BE2C (cell line): ENCODE data around the gene SHB.
"Not testable (repeated sequence)": the region's sequence is repeated elsewhere in the genome, so short reads cannot be mapped to it uniquely, and the experiment has no call there.

Experiments used
- DNase-seq: peaks from one replicate; pipeline ENCODE4 v3.0.0-alpha.2; 2020
- H3K27me3 ChIP-seq: fragments of 250-450 bp; sonication (Bioruptor Pico); 2 replicates; pipeline ENCODE4 v1.5.1; 2020; ENCODE audit warnings: mild to moderate bottlenecking
- H3K36me3 ChIP-seq: fragments of 250-450 bp; sonication (Bioruptor Pico); 2 replicates; pipeline ENCODE4 v1.5.1; 2020; ENCODE audit warnings: mild to moderate bottlenecking
- H3K4me1 ChIP-seq: fragments of 250-450 bp; sonication (Bioruptor Pico); 2 replicates; pipeline ENCODE4 v1.5.1; 2020
- H3K4me3 ChIP-seq: 2 replicates; pipeline ENCODE4 v1.5.1; 2011; ENCODE audit warnings: low read depth, low read length
- H3K9me3 ChIP-seq: fragments of 250-450 bp; sonication (Bioruptor Pico); 2 replicates; pipeline ENCODE4 v1.5.1; 2020
- CTCF ChIP-seq: IDR thresholded peaks from 2 replicates; pipeline ENCODE4 v1.5.1; 2012; ENCODE audit warnings: mild to moderate bottlenecking, low read depth, low read length

Gene SHB

GRCh38 chr9:37967761-37968080 lies 101.3 kb downstream of the SHB start:
- H3K9me3 ChIP-seq, result no peaks in the 10 kb centered on the region
- peaks cover 4% of the 10 kb centered on the region; the same call in 1 of the 2 replicates for H3K4me1 ChIP-seq
- no peaks in the 10 kb centered on the region for H3K27me3 ChIP-seq
- DNase-seq, result no peak
- no peak for TF ChIP-seq CTCF
- no peak overlapping the region for H3K4me3 ChIP-seq
- H3K36me3 ChIP-seq, result peaks cover 10% of the 10 kb centered on the region

- no peak for TF ChIP-seq CTCF
- peaks cover 7% of the 10 kb centered on the region for H3K36me3 ChIP-seq
- DNase-seq, result no peak
- H3K4me1 ChIP-seq, result no peaks in the 10 kb centered on the region; the same call in 1 of the 2 replicates
- H3K4me3 ChIP-seq, result no peak overlapping the region
- H3K27me3 ChIP-seq, result no peaks in the 10 kb centered on the region
- no peaks in the 10 kb centered on the region for H3K9me3 ChIP-seq
Observed at GRCh38 chr9:37967014-37967760, 101.8 kb downstream of the SHB start.

DNA sequence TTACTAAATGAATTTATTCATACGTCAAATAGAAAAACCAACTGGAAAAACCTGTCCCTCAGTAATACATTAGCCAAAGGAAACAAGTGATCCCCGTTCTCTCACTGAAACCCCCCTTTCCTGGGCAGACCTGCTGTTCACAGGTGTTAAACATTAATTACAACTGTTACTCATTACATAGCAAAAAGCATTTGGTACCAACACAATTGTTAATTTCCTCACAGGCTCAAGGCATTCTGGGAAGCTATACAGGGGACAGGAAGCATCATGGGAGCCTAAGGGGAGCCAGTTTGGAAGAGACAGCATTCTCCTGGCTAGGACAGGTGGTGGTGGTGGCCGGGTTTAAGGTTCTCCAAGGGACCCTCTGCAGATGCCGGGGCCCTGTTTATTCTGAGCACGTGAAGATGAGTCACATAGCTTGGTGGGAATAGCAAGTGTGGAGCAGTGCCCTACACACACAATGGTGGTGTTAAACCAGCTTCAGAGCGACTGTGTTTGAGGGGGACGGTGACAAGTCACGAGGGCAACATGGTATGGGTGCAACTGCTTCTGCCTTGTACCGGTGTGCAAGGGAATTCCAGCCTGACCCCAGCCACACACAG lies 102.5 kb downstream of the SHB start:
- H3K4me3 ChIP-seq, result no peak overlapping the region
- H3K4me1 ChIP-seq, result no peaks in the 10 kb centered on the region
- peaks cover 4% of the 10 kb centered on the region for H3K36me3 ChIP-seq
- no peak for DNase-seq
- TF ChIP-seq CTCF, result no peak
- no peaks in the 10 kb centered on the region for H3K9me3 ChIP-seq
- no peaks in the 10 kb centered on the region for H3K27me3 ChIP-seq

- H3K9me3 ChIP-seq, H3K27me3 ChIP-seq, DNase-seq, H3K4me1 ChIP-seq, H3K36me3 ChIP-seq, H3K4me3 ChIP-seq: not testable (repeated sequence)
Observed at GRCh38 chr9:37965676-37966345, 103.2 kb downstream of the SHB start.

DNA sequence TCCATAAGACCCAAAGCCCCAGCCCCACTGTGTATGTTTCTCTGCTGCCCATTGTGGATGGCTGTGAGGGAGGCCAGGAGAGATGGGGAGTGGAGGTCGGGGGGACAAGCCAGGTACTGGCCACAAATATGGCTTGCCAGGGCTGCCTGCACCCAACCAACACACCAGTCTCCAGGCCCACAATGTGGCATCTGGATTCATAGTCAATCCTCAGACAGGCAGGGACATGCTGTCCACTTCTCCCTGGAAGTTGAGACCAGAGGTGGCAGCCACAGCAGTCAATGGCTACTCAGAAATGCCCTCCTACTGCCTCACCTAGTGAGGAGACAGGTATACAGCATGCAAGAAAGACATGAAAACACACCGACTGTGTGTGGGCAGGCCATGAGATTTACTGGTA lies 103.9 kb downstream of the SHB start:
- H3K36me3 ChIP-seq, result no peaks in the 10 kb centered on the region
- H3K4me3 ChIP-seq, result no peak overlapping the region
- H3K27me3 ChIP-seq, result no peaks in the 10 kb centered on the region
- DNase-seq, result no peak
- H3K4me1 ChIP-seq, result no peaks in the 10 kb centered on the region
- TF ChIP-seq CTCF, result no peak
- H3K9me3 ChIP-seq, result no peaks in the 10 kb centered on the region

DNA sequence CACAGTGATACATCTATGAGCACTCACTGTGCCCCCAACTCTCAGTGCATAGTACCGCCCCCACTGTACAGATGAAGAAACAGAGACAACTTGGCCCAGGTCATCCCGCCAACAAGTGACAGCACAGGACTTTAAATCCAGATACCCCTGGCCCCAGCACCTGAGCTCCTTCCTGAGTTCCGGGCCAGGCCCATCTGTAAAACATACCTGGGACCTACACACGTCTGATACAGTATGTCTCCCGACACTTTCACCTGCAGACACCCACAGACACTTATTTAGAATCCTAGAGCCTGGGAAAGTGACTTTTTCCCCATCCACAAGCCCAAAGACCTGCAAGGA lies 104.3 kb downstream of the SHB start:
- no peaks in the 10 kb centered on the region for H3K4me1 ChIP-seq
- no peaks in the 10 kb centered on the region for H3K27me3 ChIP-seq
- no peaks in the 10 kb centered on the region for H3K9me3 ChIP-seq
- TF ChIP-seq CTCF, result no peak
- no peaks in the 10 kb centered on the region for H3K36me3 ChIP-seq
- no peak overlapping the region for H3K4me3 ChIP-seq
- no peak for DNase-seq
